Smooth muscle cell (in vitro differentiated cells): Measurements from ENCODE around the gene CBX2. TPM values are rescaled to one million over a fixed set of nuclear protein-coding genes. Genes with fewer than 3 reads are reported as not detected.
A peak's percentile ranks its signal among the peaks of the same experiment; 100 is the strongest.

Experiments used
- DNase-seq: peaks from one replicate; lab custom pipeline; 2025; ENCODE audit not compliant: unreplicated experiment; lab: John Stamatoyannopoulos, UW
- H2AFZ ChIP-seq: fragments of 200-600 bp; sonication (generic); 2 replicates; pipeline ENCODE4 v1.6.0; 2016; ENCODE audit warnings: antibody characterized with exemption, low read depth, mild to moderate bottlenecking
- H3F3A ChIP-seq: fragments of 200-600 bp; sonication (generic); 2 replicates; pipeline ENCODE4 v1.6.0; 2017; ENCODE audit warnings: antibody characterized with exemption, low read depth
- H3K27ac ChIP-seq: fragments of 200-600 bp; sonication (generic); 2 replicates; pipeline ENCODE4 v1.5.1; 2016; ENCODE audit warnings: low read depth, mild to moderate bottlenecking
- H3K27me3 ChIP-seq: fragments of 200-600 bp; sonication (generic); 2 replicates; pipeline ENCODE4 v1.6.1; 2016; ENCODE audit warnings: low read depth, mild to moderate bottlenecking
- H3K36me3 ChIP-seq: fragments of 200-600 bp; sonication (generic); 2 replicates; pipeline ENCODE4 v1.5.1; 2016; ENCODE audit warnings: low read depth
- H3K4me1 ChIP-seq: fragments of 200-600 bp; sonication (generic); 2 replicates; pipeline ENCODE4 v1.5.1; 2016; ENCODE audit warnings: low read depth
- H3K4me2 ChIP-seq: fragments of 200-600 bp; sonication (generic); 2 replicates; pipeline ENCODE4 v1.6.0; 2016; ENCODE audit warnings: mild to moderate bottlenecking
- H3K4me3 ChIP-seq: fragments of 200-600 bp; sonication (generic); 2 replicates; pipeline ENCODE4 v1.5.1; 2016; ENCODE audit warnings: mild to moderate bottlenecking
- H3K79me2 ChIP-seq: fragments of 200-600 bp; sonication (generic); 2 replicates; pipeline ENCODE4 v1.6.0; 2016; ENCODE audit warnings: low read depth, mild to moderate bottlenecking
- H3K9ac ChIP-seq: fragments of 200-600 bp; sonication (generic); 2 replicates; pipeline ENCODE4 v1.6.0; 2016; ENCODE audit warnings: low read depth
- H3K9me3 ChIP-seq: fragments of 200-600 bp; sonication (generic); replicated peaks from 2 replicates; pipeline ENCODE4 v1.5.1; 2016; ENCODE audit warnings: low read depth
- H4K20me1 ChIP-seq: fragments of 200-600 bp; sonication (generic); 2 replicates; pipeline ENCODE4 v1.6.0; 2016; ENCODE audit warnings: low read depth
- WGBS: methylation state at CpG from one replicate; pipeline ENCODE4 v1.1.7; 2016; ENCODE audit warnings: low lambda C conversion rate; 5-methylcytosine and 5-hydroxymethylcytosine counted together
- polyA plus RNA-seq: library from polyadenylated mRNA; unstranded; fragments of >200 nt; fragmentation: Nextera tagmentation; extraction: Ambion mirVana; gene quantifications from 2 replicates; pipeline ENCODE4 v1.2.1, GENCODE V29; 2016
- total RNA-seq: library from RNA; depleted of rRNA; stranded (reverse); fragments of >200 nt; gene quantifications from 2 replicates; pipeline ENCODE4 v1.2.3, GENCODE V29; 2014
- TF ChIP-seq, protein P1 (sequence below): fragments of 200-600 bp; sonication (generic); IDR thresholded peaks from 2 replicates; pipeline ENCODE4 v1.5.1; 2017; ENCODE audit warnings: borderline replicate concordance, mild to moderate bottlenecking, antibody characterized with exemption; ENCODE audit not compliant: insufficient read depth, poor library complexity, severe bottlenecking

The CBX2 gene
- total RNA-seq (4.0 and 7.3 TPM in 2 replicates), polyA plus RNA-seq (10.1 and 11.0 TPM in 2 replicates)

DNA sequence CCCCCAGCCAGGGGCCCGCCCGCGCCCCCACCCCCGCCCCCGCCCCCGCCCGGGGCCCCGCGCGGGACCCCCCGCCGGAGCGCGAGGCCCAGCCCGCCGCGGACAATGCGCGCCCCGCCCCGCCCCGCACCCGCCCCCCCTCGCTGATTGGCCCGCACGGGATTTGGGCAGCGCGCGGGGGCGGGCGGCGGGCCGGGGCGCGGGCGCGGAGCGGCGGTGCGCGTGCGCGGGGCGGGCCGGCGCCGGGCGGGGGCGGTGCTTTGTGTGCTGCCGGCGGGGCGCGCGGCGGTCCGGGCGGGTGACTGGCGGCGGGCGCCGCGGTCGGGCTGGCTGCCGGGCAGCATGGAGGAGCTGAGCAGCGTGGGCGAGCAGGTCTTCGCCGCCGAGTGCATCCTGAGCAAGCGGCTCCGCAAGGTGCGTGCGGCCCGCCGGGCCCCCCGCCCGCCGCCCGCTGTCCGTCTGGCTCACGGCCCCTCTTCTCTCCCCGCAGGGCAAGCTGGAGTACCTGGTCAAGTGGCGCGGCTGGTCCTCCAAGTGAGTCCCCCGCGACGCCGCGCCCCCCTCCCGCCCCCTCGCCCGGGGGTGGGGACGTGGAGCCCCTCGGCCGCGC, at the start of gene CBX2:
CBX2 (plus strand) TSS at position 255 of the 610 bp plus-strand sequence; CDS start at position 343, 88 bp downstream.
- no peak within 1 kb of the TSS for H3K27ac ChIP-seq
- 0% methylated on average over 9 of the region's 96 CpGs for WGBS
- peak within 1 kb of the TSS; percentile 98 for H3K4me2 ChIP-seq
- TF ChIP-seq, protein P1, sequence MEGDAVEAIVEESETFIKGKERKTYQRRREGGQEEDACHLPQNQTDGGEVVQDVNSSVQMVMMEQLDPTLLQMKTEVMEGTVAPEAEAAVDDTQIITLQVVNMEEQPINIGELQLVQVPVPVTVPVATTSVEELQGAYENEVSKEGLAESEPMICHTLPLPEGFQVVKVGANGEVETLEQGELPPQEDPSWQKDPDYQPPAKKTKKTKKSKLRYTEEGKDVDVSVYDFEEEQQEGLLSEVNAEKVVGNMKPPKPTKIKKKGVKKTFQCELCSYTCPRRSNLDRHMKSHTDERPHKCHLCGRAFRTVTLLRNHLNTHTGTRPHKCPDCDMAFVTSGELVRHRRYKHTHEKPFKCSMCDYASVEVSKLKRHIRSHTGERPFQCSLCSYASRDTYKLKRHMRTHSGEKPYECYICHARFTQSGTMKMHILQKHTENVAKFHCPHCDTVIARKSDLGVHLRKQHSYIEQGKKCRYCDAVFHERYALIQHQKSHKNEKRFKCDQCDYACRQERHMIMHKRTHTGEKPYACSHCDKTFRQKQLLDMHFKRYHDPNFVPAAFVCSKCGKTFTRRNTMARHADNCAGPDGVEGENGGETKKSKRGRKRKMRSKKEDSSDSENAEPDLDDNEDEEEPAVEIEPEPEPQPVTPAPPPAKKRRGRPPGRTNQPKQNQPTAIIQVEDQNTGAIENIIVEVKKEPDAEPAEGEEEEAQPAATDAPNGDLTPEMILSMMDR: no peak
- H3K4me3 ChIP-seq: peak within 1 kb of the TSS; percentile 85
- H3K36me3 ChIP-seq: no peaks in the 10 kb centered on the region
- no peak within 1 kb of the TSS for H3K9ac ChIP-seq
- H3K9me3 ChIP-seq: no peaks in the 10 kb centered on the region
- peaks cover 8% of the 10 kb centered on the region for H3F3A ChIP-seq
- peaks cover 15% of the 10 kb centered on the region for H4K20me1 ChIP-seq
- peak within 1 kb of the TSS; percentile 84 for H2AFZ ChIP-seq
- DNase-seq: peak; percentile 67
- H3K4me1 ChIP-seq: peaks cover 25% of the 10 kb centered on the region
- H3K79me2 ChIP-seq: no peaks in the 10 kb centered on the region
- peaks cover 31% of the 10 kb centered on the region for H3K27me3 ChIP-seq

DNA sequence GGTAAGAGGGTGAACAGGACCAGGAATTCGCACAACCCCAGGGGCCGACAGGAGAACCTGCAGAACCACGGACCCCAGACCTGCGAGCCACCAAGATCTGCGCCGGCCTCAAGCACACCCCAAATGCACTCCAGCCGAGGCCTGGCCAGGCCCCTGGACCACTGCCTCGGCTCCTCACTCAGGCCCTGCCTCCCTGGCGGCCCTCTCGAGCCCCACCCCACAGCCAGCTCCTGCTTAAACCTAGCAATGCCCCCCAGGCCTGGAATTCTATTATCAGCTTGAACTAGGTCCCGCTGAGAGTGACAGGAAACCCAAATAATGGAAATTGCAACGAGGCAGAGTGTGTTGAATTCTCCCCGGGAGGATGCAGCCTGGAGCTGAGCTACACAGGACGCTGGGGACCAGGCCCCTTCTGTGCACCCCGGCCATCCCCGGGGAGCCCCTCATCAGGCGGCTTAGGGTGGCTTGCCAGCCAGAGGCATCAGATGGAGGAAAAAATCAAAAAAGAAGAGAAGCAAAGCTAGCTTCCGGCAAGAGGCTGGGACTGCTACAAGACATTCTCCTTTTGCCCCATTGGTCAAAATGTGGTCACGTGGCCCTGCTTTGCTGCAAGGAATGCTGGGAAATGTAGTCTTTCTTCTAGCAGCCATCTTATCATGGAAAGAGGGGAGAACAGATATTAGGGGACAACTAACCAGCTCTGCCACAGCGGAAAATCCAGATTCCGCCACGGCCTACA, 49.6 kb upstream of the CBX2 start:
- TF ChIP-seq, protein P1: no peak
- DNase-seq: peak; percentile 11
- H4K20me1 ChIP-seq: no peaks in the 10 kb centered on the region
- no peak overlapping the region for H3K9ac ChIP-seq
- no peaks in the 10 kb centered on the region for H3K4me1 ChIP-seq
- H3F3A ChIP-seq: no peaks in the 10 kb centered on the region
- H3K27ac ChIP-seq: no peak overlapping the region
- peak overlapping the region; percentile 35 for H3K4me3 ChIP-seq
- no peaks in the 10 kb centered on the region for H3K9me3 ChIP-seq
- no peaks in the 10 kb centered on the region for H3K36me3 ChIP-seq
- no peaks in the 10 kb centered on the region for H3K27me3 ChIP-seq
- peak overlapping the region; percentile 78 for H3K4me2 ChIP-seq
- no peaks in the 10 kb centered on the region for H3K79me2 ChIP-seq
- WGBS: 68% methylated on average over 22 of the region's 22 CpGs
- peak overlapping the region; percentile 99 for H2AFZ ChIP-seq

DNA sequence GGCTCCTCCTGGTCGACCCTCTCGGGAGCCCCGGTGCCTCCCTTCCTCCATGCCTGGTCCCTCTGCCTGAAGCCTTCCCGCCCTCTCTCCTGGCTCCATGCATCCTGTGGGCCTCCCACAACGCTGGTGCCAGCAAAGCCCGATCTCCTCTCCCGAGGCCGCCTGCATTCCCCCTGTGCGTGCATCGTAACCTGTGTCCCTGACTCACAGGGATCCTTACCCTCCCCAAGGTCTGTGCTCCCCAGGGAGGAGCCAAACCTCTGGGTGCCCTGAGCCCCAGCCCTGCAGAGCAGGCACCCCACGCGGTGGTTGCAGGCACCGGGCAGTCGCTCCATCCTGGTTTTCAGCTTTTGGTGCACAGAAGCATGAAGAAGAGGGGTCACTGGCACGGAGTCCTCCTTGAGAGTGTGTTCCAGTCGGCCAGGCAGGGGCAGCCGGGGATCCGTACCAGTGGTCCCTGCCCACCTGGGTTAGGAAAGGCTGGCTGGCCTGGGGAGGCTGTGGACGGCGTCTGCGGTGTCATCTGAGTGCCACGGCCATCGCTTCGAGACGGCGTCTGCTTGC, 49.0 kb upstream of the CBX2 start:
- WGBS: 87% methylated on average over 26 of the region's 26 CpGs
- no peak overlapping the region for H3K27ac ChIP-seq
- no peak for DNase-seq
- H3F3A ChIP-seq: no peaks in the 10 kb centered on the region
- no peaks in the 10 kb centered on the region for H4K20me1 ChIP-seq
- no peaks in the 10 kb centered on the region for H3K79me2 ChIP-seq
- H3K4me1 ChIP-seq: no peaks in the 10 kb centered on the region
- no peak overlapping the region for H3K9ac ChIP-seq
- TF ChIP-seq, protein P1: no peak
- H3K36me3 ChIP-seq: no peaks in the 10 kb centered on the region
- H3K4me2 ChIP-seq: no peak overlapping the region
- H3K9me3 ChIP-seq: no peaks in the 10 kb centered on the region
- no peak overlapping the region for H3K4me3 ChIP-seq
- peak overlapping the region; percentile 99 for H2AFZ ChIP-seq
- no peaks in the 10 kb centered on the region for H3K27me3 ChIP-seq
